Neural cell (in vitro differentiated cells): Measurements from ENCODE around the gene MAPK1. TPM values are rescaled to one million over a fixed set of nuclear protein-coding genes. Genes with fewer than 3 reads are reported as not detected.

Experiments
- H2AFZ ChIP-seq: fragments of 200-600, 300-800 bp; sonication (generic), shearing (Covaris generic); 2 replicates; pipeline ENCODE4 v1.6.0; 2014; ENCODE audit warnings: low read depth, mild to moderate bottlenecking, antibody characterized with exemption, low read length, moderate library complexity
- H3F3A ChIP-seq: fragments of 200-600 bp; shearing (Covaris generic); 2 replicates; pipeline ENCODE4 v1.6.1; 2016; ENCODE audit warnings: mild to moderate bottlenecking, moderate library complexity, mixed read lengths, antibody characterized with exemption, low read length; ENCODE audit not compliant: insufficient read depth, poor library complexity, severe bottlenecking
- H3K27ac ChIP-seq: fragments of 200-600, 300-800 bp; sonication (generic), shearing (Covaris generic); 2 replicates; pipeline ENCODE4 v1.5.1; 2014; ENCODE audit warnings: mild to moderate bottlenecking, low read length, moderate library complexity
- H3K27me3 ChIP-seq: fragments of 300-800, 200-600 bp; sonication (generic), shearing (Covaris generic); 2 replicates; pipeline ENCODE4 v1.6.0; 2014; ENCODE audit warnings: mild to moderate bottlenecking, low read depth, low read length, moderate library complexity; ENCODE audit not compliant: insufficient read depth
- H3K36me3 ChIP-seq: fragments of 300-800, 200-600 bp; sonication (generic), shearing (Covaris generic); 2 replicates; pipeline ENCODE4 v1.5.1; 2014; ENCODE audit warnings: mild to moderate bottlenecking, antibody characterized with exemption, low read length, moderate library complexity; ENCODE audit not compliant: insufficient read depth
- H3K4me2 ChIP-seq: fragments of 300-800, 200-600 bp; sonication (generic), shearing (Covaris generic); 2 replicates; pipeline ENCODE4 v1.6.0; 2014; ENCODE audit warnings: mild to moderate bottlenecking, low read length
- H3K4me3 ChIP-seq: fragments of 300-800, 200-600 bp; sonication (generic), shearing (Covaris generic); 2 replicates; pipeline ENCODE4 v1.5.1; 2014; ENCODE audit warnings: mild to moderate bottlenecking, low read length, moderate library complexity
- H3K79me2 ChIP-seq: fragments of 200-600 bp; shearing (Covaris generic); replicated peaks from 2 replicates; pipeline ENCODE4 v1.6.0; 2014; ENCODE audit warnings: mild to moderate bottlenecking, low read length, moderate library complexity; ENCODE audit not compliant: insufficient read depth
- H3K9ac ChIP-seq: fragments of 300-800, 200-600 bp; sonication (generic), shearing (Covaris generic); 2 replicates; pipeline ENCODE4 v1.6.1; 2016; ENCODE audit warnings: mild to moderate bottlenecking, low read length, mixed read lengths
- H3K9me2 ChIP-seq: fragments of 200-600 bp; shearing (Covaris generic); 2 replicates; pipeline ENCODE4 v1.6.1; 2016; ENCODE audit warnings: mild to moderate bottlenecking, low read length, mixed read lengths; ENCODE audit not compliant: insufficient read depth
- H3K9me3 ChIP-seq: fragments of 200-600, 300-800 bp; sonication (generic), shearing (Covaris generic); 2 replicates; pipeline ENCODE4 v1.6.1; 2016; ENCODE audit warnings: mild to moderate bottlenecking, mixed run types, low read length, moderate library complexity, mixed read lengths
- H4K20me1 ChIP-seq: fragments of 200-600 bp; shearing (Covaris generic); 2 replicates; pipeline ENCODE4 v1.6.1; 2016; ENCODE audit warnings: mild to moderate bottlenecking, mixed run types; ENCODE audit not compliant: insufficient read depth
- CTCF ChIP-seq: fragments of 450-650 bp; IDR thresholded peaks from 2 replicates; pipeline ENCODE4 v1.5.1; 2014; ENCODE audit warnings: antibody characterized with exemption, mild to moderate bottlenecking, moderate library complexity; ENCODE audit not compliant: poor library complexity, severe bottlenecking
- EP300 ChIP-seq: fragments of 450-650 bp; conservative IDR thresholded peaks from 2 replicates; pipeline ENCODE4 v1.6.1; 2014; ENCODE audit warnings: antibody characterized with exemption, mild to moderate bottlenecking, moderate library complexity; ENCODE audit not compliant: poor library complexity, severe bottlenecking
- EZH2 ChIP-seq: fragments of 200-600, 300-800 bp; shearing (Covaris generic), sonication (generic); IDR thresholded peaks from 2 replicates; pipeline ENCODE4 v1.6.1; 2014; ENCODE audit warnings: antibody characterized with exemption, low read length, borderline replicate concordance, mild to moderate bottlenecking; ENCODE audit not compliant: insufficient read depth, poor library complexity, severe bottlenecking
- MXI1 ChIP-seq: fragments of 450-650 bp; conservative IDR thresholded peaks from 2 replicates; pipeline ENCODE4 v1.6.1; 2014; ENCODE audit warnings: antibody characterized with exemption, mild to moderate bottlenecking; ENCODE audit not compliant: poor library complexity, severe bottlenecking
- POLR2AphosphoS5 ChIP-seq: IDR thresholded peaks from 2 replicates; pipeline ENCODE4 v1.6.1; 2012
- RAD21 ChIP-seq: fragments of 450-650 bp; conservative IDR thresholded peaks from 2 replicates; pipeline ENCODE4 v1.6.1; 2014; ENCODE audit warnings: antibody characterized with exemption, mild to moderate bottlenecking, moderate library complexity
- SMC3 ChIP-seq: fragments of 450-650 bp; conservative IDR thresholded peaks from 2 replicates; pipeline ENCODE4 v1.6.1; 2014; ENCODE audit warnings: antibody characterized with exemption, mild to moderate bottlenecking, moderate library complexity; ENCODE audit not compliant: poor library complexity
- TAF1 ChIP-seq: IDR thresholded peaks from 2 replicates; pipeline ENCODE4 v1.6.1; 2012; ENCODE audit warnings: low read depth
- polyA plus RNA-seq: library from polyadenylated mRNA; depleted of rRNA; stranded (reverse); fragments of >200 nt; gene quantifications from 2 replicates; pipeline ENCODE4 v1.2.3, GENCODE V29; 2014
- TF ChIP-seq, protein P1 (sequence below): IDR thresholded peaks from 2 replicates; pipeline ENCODE4 v1.6.1; 2012; ENCODE audit warnings: borderline replicate concordance

MAPK1 gene
- polyA plus RNA-seq, 1 donor from 2014 or later, result 43.3 TPM

GRCh38 chr22:21856868-21857267, 10.6 kb downstream of the MAPK1 start:
- TF ChIP-seq TAF1, result no peak
- TF ChIP-seq, protein P1, sequence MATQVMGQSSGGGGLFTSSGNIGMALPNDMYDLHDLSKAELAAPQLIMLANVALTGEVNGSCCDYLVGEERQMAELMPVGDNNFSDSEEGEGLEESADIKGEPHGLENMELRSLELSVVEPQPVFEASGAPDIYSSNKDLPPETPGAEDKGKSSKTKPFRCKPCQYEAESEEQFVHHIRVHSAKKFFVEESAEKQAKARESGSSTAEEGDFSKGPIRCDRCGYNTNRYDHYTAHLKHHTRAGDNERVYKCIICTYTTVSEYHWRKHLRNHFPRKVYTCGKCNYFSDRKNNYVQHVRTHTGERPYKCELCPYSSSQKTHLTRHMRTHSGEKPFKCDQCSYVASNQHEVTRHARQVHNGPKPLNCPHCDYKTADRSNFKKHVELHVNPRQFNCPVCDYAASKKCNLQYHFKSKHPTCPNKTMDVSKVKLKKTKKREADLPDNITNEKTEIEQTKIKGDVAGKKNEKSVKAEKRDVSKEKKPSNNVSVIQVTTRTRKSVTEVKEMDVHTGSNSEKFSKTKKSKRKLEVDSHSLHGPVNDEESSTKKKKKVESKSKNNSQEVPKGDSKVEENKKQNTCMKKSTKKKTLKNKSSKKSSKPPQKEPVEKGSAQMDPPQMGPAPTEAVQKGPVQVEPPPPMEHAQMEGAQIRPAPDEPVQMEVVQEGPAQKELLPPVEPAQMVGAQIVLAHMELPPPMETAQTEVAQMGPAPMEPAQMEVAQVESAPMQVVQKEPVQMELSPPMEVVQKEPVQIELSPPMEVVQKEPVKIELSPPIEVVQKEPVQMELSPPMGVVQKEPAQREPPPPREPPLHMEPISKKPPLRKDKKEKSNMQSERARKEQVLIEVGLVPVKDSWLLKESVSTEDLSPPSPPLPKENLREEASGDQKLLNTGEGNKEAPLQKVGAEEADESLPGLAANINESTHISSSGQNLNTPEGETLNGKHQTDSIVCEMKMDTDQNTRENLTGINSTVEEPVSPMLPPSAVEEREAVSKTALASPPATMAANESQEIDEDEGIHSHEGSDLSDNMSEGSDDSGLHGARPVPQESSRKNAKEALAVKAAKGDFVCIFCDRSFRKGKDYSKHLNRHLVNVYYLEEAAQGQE, result no peak
- no peak for TF ChIP-seq CTCF
- TF ChIP-seq MXI1, result no peak
- TF ChIP-seq EP300, result no peak
- no peak for TF ChIP-seq POLR2AphosphoS5
- no peak for TF ChIP-seq RAD21
- TF ChIP-seq EZH2, result no peak
- TF ChIP-seq SMC3, result no peak
- Histone ChIP-seq H3F3A (no peaks in the 10 kb centered on the region), H3K79me2 (peaks cover 80% of the 10 kb centered on the region), H3K9me2 (no peaks in the 10 kb centered on the region), H3K4me3 (no peak overlapping the region), H3K27me3 (no peaks in the 10 kb centered on the region), H3K36me3 (no peaks in the 10 kb centered on the region), H2AFZ (no peak overlapping the region), H3K4me2 (no peak overlapping the region), H4K20me1 (peaks cover 25% of the 10 kb centered on the region), H3K9ac (no peak overlapping the region), H3K9me3 (no peaks in the 10 kb centered on the region), H3K27ac (no peak overlapping the region)

DNA sequence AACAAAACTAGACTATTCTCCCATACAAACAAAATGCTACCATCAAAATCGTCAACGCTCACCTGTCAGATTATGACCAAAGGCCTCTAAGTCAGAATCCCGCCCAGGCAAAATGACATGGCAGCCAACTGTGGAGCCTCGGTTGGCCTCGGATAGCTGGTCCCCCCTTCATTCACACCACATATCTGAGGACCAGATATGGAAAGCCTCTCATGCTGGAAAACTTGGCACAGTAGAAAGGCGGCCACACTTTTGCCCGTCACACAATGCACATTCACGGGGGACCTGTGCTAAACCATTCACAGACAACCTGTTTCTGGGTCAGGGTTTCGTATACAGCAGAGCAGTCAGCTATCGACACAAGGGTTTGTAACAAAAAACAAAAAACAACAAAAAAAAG, 11.2 kb downstream of the MAPK1 start:
- no peak overlapping the region for H3K4me3 ChIP-seq
- H3K9me2 ChIP-seq, result no peaks in the 10 kb centered on the region
- H3K4me2 ChIP-seq, result no peak overlapping the region
- TF ChIP-seq MXI1, result no peak
- no peak for TF ChIP-seq RAD21
- TF ChIP-seq EP300, result no peak
- TF ChIP-seq CTCF, result no peak
- no peak for TF ChIP-seq EZH2
- TF ChIP-seq TAF1, result no peak
- TF ChIP-seq, protein P1, result no peak
- no peak for TF ChIP-seq SMC3
- TF ChIP-seq POLR2AphosphoS5, result no peak
- peaks cover 25% of the 10 kb centered on the region for H4K20me1 ChIP-seq
- no peaks in the 10 kb centered on the region for H3K36me3 ChIP-seq
- H3K27me3 ChIP-seq, result no peaks in the 10 kb centered on the region
- no peak overlapping the region for H2AFZ ChIP-seq
- no peak overlapping the region for H3K9ac ChIP-seq
- H3F3A ChIP-seq, result no peaks in the 10 kb centered on the region
- no peak overlapping the region for H3K27ac ChIP-seq
- peaks cover 79% of the 10 kb centered on the region for H3K79me2 ChIP-seq
- H3K9me3 ChIP-seq, result no peaks in the 10 kb centered on the region
